Activated T-helper 9 cell treated with anti-CD3 and anti-CD28 coated beads, Interleukin-2, amount 50 U/mL, for 16 hours (primary cell): ENCODE results near the gene UCMA.

Source experiments
- DNase-seq: peaks from one replicate; pipeline ENCODE4 v3.0.0-alpha.2; 2020; ENCODE audit warnings: low read depth

Gene UCMA

DNA sequence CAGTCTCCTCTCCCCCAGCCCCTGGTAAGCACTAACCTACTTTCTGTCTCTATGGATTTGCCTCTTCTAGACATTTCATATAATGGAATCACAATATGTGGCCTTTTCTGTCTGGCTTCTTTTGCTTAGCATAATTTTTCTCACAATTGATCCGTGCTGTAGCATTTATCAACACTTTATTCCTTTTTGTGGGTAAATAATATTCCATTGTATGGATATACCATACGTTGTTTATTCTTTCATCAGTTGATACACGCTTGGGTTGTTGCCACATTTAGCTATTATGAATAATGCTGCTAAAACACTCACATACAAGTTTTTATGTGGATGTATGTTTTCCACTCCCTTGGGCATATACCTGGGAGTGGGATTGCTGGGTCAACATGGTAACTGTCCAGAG is 47.0 kb downstream of the UCMA start:
- no peak for DNase-seq

DNA sequence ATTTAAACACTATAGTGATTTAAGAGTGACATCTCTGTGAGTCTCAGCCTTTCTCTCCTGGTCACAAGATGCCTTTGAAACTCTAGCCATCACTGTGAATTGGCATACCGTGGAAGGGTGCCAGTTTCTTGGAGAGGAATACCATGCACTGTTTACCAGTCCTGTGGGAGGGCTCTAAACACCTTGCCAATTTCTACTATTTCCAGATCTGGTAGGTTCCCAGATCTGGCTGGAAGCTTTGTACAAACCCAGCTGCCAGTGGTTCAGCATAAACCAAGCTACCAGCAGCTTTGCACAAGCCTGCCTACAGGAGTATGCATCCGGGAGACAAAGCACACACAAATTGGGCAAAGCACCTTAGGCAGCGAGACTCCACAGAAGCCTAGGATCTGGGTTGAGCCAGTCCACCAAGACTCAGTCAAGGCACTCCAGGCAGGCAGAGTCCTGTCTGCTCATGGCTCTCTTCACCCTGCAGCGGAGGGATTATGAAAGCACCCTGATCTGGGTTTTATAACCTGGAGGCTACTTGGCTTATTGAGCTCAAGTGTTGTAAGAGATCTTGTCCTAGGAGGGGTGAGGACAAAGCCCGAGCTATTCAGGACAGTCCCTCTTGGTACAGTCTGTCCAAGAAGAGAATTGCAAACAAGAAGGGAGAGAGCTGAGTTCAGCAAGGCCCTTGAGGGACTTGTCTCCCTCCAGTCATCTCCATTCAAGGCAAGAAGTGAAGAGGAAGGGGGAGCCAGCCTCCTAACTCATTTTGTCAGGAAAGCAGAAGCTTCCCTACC is 49.3 kb downstream of the UCMA start:
- DNase-seq: no peak

DNA sequence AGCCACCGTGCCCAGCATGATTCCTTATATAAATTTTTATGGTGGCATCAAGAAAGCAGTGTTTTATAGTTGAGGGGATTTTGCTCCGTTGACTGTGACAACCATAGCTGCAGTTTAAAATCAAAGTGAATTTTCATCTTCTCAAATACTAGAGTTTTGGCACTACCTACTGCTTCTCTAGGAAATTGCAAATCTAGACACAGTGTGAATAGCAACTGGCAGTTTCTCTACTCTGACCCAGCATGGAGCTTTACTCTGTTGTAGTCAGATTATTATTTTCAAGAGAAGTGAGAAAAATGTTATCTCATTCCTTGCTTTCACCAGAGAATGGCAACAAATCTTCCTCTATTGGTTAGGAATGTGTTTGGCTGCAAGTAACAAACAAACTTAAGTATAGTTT is 49.9 kb downstream of the UCMA start:
- DNase-seq: no peak

DNA sequence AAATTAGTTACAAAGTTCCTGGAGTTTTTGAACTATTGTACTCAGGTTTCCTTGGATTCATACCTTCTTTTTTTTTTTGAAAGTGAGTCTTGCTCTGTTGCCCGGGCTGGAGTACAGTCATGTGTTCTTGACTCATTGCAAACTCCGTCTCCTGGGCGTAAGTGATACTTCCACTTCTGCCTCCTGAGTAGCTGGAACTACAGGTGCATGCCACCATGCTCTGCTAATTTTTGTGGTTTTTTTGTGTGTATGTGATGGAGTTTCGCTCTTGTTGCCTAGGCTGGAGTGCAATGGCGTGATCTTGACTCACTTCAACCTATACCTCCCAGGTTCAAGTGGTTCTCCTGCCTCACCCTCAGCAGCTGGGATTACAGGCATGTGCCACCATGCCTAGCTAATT is 50.5 kb downstream of the UCMA start:
- DNase-seq: no peak

DNA sequence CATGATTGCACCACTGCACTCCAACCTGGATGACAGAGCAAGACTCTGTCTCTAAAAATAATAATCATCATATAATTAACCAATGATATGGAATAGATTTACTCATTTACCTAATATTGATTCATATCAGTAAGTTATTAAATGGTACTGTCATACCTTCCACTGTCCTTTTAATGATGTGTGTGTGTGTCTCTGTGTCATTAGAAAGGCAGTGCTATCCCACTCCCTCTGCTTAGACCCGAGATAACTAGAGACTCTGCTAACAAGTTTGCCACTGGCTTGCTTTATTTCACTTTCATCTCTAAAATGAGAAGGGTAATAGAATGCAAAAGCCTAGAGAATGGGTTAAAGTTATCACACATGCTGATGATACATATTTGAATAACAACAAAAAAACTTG is 51.8 kb downstream of the UCMA start:
- no peak for DNase-seq

DNA sequence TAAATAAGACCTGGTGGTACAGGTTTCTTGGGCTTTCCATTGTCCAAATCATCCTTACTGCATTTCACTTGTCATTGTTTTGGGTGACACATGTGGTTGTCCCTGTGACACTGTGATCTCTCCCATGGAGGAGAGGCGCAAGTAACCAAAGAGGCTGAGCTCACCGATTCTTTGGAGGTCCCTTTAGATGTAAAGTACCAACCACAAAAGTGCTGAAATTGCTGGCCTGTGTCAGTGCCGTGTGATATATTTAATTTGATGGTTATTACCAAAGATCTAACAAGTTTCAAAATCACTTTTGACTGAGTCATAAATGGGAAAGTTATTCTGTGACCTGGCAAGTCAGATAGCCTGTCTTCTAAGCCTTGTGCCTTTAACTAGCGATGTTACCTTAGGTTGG is 53.4 kb downstream of the UCMA start:
- no peak for DNase-seq

DNA sequence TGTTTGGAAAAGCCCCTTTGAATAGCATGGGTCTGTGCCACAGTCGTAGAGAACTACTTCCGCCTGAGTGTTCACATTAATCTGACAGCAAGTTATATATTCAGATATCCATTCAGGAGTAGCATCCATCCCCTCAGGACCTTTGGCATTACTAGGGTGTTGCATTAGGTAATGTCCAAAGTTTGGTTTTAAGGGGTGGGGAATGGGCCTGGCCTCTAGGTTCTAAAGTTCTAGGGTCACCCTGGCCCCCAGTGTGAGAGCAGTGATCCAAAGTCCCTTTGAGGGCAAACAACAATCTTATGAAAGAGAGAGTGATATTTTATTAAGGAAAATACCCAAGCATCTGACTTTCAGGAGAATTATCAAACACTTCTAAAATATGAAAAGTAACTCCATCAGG is 60.6 kb downstream of the UCMA start:
- DNase-seq: no peak
